H7 (cell line): ENCODE data around the gene DHRS1. TPM values are rescaled to one million over a fixed set of nuclear protein-coding genes. Genes with fewer than 3 reads are reported as not detected.

Source experiments
- DNase-seq: peaks from one replicate; pipeline ENCODE4 v3.0.0; 2012
- H3K27me3 ChIP-seq: 2 replicates; pipeline ENCODE4 v1.6.0; 2011; ENCODE audit warnings: mild to moderate bottlenecking, low read length; ENCODE audit not compliant: control insufficient read depth, insufficient read depth
- H3K36me3 ChIP-seq: replicated peaks from 2 replicates; pipeline ENCODE4 v1.5.1; 2011; ENCODE audit warnings: low read length; ENCODE audit not compliant: control insufficient read depth, insufficient read depth
- H3K4me3 ChIP-seq: 2 replicates; pipeline ENCODE4 v1.5.1; 2011; ENCODE audit warnings: low read depth, mild to moderate bottlenecking, control low read depth, low read length, moderate library complexity; ENCODE audit not compliant: insufficient read depth
- total RNA-seq: library from RNA; depleted of rRNA; stranded (reverse); fragments of >200 nt; shearing (Covaris generic); gene quantifications from 2 replicates; pipeline ENCODE4 v1.2.3, GENCODE V29; 2014

Gene DHRS1
- total RNA-seq, 1 experiment from 2014 or later: 18.8 TPM

GRCh38 chr14:24289649-24290280 is 9.8 kb downstream of the DHRS1 start:
- peaks cover 4% of the 10 kb centered on the region for H3K36me3 ChIP-seq
- no peaks in the 10 kb centered on the region for H3K27me3 ChIP-seq
- no peak overlapping the region for H3K4me3 ChIP-seq
- no peak for DNase-seq

- no peak for DNase-seq
- Histone ChIP-seq H3K27me3 (no peaks in the 10 kb centered on the region), H3K36me3 (peaks cover 4% of the 10 kb centered on the region), H3K4me3 (no peak overlapping the region)
Observed at GRCh38 chr14:24286996-24287395, 12.6 kb downstream of the DHRS1 start.

GRCh38 chr14:24285351-24285750 is 14.2 kb downstream of the DHRS1 start:
- H3K4me3 ChIP-seq: no peak overlapping the region
- no peaks in the 10 kb centered on the region for H3K27me3 ChIP-seq
- DNase-seq: no peak
- peaks cover 4% of the 10 kb centered on the region for H3K36me3 ChIP-seq

GRCh38 chr14:24284501-24285035 is 15.0 kb downstream of the DHRS1 start:
- no peak for DNase-seq
- Histone ChIP-seq H3K4me3 (no peak overlapping the region), H3K36me3 (peaks cover 2% of the 10 kb centered on the region; the same call in 1 of the 2 replicates), H3K27me3 (no peaks in the 10 kb centered on the region)

- Histone ChIP-seq H3K4me3 (no peak overlapping the region), H3K27me3 (no peaks in the 10 kb centered on the region), H3K36me3 (no peaks in the 10 kb centered on the region)
- no peak for DNase-seq
Observed at GRCh38 chr14:24283796-24284460, 15.7 kb downstream of the DHRS1 start.

GRCh38 chr14:24282736-24283135 is 16.8 kb downstream of the DHRS1 start:
- Histone ChIP-seq H3K4me3 (no peak overlapping the region), H3K27me3 (no peaks in the 10 kb centered on the region)
- DNase-seq: no peak

GRCh38 chr14:24281636-24282035 is 17.9 kb downstream of the DHRS1 start:
- DNase-seq: no peak
- H3K4me3 ChIP-seq: no peak overlapping the region
- H3K27me3 ChIP-seq: no peaks in the 10 kb centered on the region
- H3K36me3 ChIP-seq: no peaks in the 10 kb centered on the region

More at GRCh38 chr14:24282736-24283135, 16.8 kb downstream of the DHRS1 start:
- H3K36me3 ChIP-seq: no peaks in the 10 kb centered on the region

- DNase-seq: no peak
- Histone ChIP-seq H3K36me3 (no peaks in the 10 kb centered on the region), H3K27me3 (no peaks in the 10 kb centered on the region), H3K4me3 (no peak overlapping the region)
Observed at GRCh38 chr14:24280797-24281460, 18.7 kb downstream of the DHRS1 start.

GRCh38 chr14:24279301-24280186 is 20.0 kb downstream of the DHRS1 start:
- DNase-seq: peak; percentile 38
- no peak overlapping the region for H3K4me3 ChIP-seq
- H3K27me3 ChIP-seq: no peaks in the 10 kb centered on the region
- H3K36me3 ChIP-seq: no peaks in the 10 kb centered on the region

GRCh38 chr14:24278424-24278823 is 21.2 kb downstream of the DHRS1 start:
- Histone ChIP-seq H3K27me3 (no peaks in the 10 kb centered on the region), H3K4me3 (no peak overlapping the region), H3K36me3 (no peaks in the 10 kb centered on the region)
- no peak for DNase-seq

- H3K27me3 ChIP-seq: no peaks in the 10 kb centered on the region
- no peak for DNase-seq
Observed at GRCh38 chr14:24277606-24278321, 21.8 kb downstream of the DHRS1 start.

GRCh38 chr14:24277071-24277470 is 22.5 kb downstream of the DHRS1 start:
- no peak for DNase-seq
- no peak overlapping the region for H3K4me3 ChIP-seq
- H3K36me3 ChIP-seq: no peaks in the 10 kb centered on the region

More at GRCh38 chr14:24277606-24278321, 21.8 kb downstream of the DHRS1 start:
- Histone ChIP-seq H3K36me3 (no peaks in the 10 kb centered on the region), H3K4me3 (no peak overlapping the region)

GRCh38 chr14:24274101-24274543 is 25.5 kb downstream of the DHRS1 start:
- H3K4me3 ChIP-seq: no peak overlapping the region
- DNase-seq: no peak
- H3K36me3 ChIP-seq: no peaks in the 10 kb centered on the region
- H3K27me3 ChIP-seq: no peaks in the 10 kb centered on the region

More at GRCh38 chr14:24277071-24277470, 22.5 kb downstream of the DHRS1 start:
- H3K27me3 ChIP-seq: no peaks in the 10 kb centered on the region
